Stimulated activated CD4-positive, alpha-beta T cell treated with anti-CD3 and anti-CD28 coated beads, TNF-alpha, amount 100 ng/mL, for 48 hours (primary cell): ENCODE results near the gene VPS13A.
"Not testable (repeated sequence)": the region's sequence is repeated elsewhere in the genome, so short reads cannot be mapped to it uniquely, and the experiment has no call there.

Experiments used
- DNase-seq, 3 donors: peaks; one replicate each; pipeline ENCODE4 v3.0.0-alpha.2; 2020; ENCODE audit warnings: low read depth in 3 of 3

Gene VPS13A

DNA sequence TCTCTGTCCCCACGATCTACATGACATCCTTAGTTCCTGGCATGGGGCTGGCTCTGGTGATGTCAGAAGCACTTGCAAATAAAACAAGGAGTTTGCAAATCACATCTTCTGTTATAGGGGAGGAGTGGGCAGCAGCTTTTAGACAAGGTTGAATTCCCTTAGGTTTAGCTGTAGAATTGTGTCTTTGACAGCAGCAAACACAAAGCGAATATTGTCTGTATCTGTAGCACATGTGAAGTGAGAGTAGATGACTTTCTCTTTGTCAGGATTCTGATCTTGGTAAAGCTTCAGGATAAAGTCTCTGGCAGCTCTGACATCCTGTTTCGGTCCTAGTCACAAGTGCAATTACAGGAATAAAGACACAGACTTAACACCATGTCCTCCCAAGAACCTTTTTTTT, 246.5 kb downstream of the VPS13A start:
- DNase-seq: no peak

DNA sequence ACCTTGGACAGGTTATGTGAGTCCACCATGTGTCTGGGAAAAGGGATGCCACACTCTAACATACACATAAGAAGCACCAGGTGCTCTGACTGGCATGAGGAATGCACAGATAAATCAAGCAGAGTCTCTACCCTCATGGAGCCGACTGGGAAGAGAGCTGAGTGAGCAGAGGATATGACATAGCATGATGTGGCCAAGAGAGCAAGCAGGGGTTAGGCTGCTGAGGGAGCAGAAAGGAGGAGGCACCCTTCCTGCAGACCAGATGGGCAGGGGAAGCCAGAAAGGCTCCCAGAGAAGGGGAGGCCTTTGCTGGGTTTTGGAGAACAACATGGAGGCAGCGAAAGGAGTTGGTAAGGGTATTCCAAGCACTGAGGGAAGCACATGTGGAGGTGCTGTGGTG, 247.7 kb downstream of the VPS13A start:
- DNase-seq: no peak

DNA sequence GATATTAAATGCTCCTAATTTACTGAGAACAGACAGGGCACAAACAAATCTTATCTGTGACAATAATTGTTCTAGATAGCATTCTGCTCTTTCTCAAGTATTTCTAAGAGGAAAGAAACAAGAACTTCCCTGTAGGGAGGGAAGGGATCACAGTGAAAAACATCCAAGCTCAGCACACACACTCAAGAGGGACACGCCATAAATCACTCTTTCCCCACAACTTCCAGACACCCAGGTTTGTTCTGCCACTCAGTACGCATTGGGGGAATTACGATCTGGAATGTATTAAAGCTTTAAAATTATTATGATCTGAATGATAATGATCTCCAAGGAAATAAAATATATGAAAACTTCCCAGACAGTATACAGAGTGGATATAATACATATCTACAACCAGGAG, 249.4 kb downstream of the VPS13A start:
- DNase-seq: no peak

DNA sequence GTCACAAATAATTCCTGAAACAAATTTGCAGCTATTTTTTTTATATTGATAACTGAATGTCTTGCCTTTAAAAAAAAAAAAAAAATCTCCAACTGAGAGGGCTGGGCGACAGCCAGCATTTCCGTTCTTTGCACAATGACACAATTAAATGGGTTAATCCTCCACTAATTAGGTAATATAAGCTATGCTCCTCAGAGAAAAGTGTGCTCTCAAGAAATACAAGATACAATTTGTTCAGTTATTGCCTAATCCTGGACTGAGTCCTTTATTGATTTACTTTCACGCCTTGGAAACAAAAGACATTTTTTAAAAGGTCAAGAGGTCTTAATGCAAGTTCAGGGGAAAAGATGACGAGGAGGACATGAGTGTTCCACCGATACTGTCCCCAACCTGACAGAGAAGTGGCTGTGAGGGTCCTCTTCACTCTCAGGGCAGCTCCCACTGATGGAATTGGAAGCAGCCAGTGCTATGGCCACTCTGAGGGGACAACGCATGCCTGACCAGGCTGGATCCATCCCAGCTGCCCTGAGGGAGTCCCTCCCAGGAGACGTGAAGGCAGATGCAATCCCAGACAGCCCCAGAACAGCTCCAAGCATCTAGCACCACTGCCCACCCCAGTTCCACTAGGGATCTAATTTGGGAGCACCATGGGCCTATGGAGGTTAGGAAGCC, 250.1 kb downstream of the VPS13A start:
- no peak for DNase-seq

DNA sequence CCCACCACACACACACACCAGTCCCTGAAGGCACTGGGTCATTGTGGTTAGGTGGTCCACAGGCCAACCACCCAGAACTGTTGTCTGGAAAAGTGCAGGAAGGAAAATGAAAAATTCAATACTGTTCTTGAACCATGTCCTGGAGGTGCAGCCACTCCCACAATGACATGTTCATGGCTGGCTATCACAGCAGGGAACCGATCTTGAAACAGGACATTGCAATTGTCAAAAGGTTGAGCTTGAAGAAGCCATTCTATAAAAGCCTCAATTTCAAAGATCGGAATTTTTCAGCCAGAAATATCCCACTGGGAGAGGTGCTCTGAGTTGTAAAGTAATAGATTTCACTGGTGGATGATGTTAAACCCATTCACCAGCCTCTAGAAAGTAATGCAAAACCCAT, 252.6 kb downstream of the VPS13A start:
- DNase-seq: no peak

DNA sequence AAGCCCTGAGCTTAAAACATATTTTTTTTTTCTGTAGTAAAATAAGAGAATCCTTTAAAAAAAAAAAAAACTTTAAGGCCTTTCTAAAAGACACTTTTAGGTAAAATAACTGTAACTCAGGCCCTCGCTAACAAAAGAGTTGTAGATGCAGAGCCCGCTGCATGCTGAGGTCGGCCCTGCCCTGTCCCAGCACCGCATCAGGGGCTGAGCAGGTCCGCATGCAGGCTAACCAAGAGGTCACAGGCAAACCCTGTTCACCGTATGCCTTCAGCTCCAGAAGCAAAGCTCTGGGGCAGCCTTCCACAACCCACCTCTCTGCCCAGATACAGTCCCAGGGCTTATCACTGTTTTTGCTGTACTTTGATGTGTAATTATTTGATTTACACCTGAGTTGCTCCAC, 254.7 kb downstream of the VPS13A start:
- DNase-seq: no peak

DNA sequence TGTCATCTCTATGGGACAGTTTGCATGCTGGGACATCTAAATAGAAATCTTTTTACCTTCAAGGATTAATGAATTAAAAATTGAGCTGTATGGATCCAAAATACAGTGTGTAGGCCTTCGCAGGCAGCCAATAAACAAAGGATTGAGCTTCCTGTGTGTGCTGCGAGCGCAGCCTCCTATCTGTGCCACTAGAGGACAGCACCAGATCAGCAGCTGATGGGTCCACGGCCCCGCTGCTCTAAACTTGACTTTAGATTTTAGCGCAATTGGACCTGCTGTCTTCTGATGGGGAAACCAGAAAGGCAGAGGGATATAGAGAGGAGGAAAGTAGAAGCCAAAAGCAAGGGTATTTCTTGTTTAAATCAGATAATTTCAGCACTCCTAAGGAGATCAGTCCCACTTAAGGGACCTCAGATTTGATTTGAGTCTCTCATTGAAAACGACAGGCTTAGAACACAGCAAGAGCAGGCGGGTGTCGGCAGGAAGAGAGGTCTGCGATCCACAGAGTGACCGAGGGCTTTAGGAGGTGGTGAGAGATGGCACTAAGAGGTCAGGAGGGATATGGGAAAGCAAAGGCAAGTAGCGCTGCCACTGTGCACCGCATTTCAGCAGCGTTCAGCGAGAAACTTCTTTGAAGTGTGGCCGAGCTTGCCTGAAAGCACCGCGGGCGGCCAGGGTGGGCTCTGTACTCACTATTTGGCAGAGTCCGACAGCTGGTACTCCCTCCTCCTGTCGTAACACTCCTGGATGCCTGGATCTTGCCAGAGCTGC, 256.5 kb downstream of the VPS13A start:
- DNase-seq: peak in 2 of 3 donors; percentile 11 to 34

DNA sequence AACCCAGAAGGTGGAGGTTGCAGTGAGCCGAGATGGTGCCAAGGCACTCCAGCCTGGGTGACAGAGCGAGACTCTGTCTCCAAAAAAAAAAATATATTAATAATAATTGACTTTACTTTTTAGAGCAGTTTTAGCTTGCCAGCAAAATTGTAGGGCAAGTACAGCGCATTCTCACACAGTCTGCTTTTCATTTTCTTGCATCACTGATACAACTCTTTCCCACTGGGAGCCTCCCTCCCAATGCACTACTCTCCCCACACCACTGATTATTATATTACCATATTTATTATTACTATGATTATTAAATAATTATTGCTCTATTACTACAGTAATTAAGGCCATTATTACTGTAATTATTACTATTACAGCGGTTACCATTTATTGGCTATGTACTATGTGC, 257.9 kb downstream of the VPS13A start:
- DNase-seq: no peak

DNA sequence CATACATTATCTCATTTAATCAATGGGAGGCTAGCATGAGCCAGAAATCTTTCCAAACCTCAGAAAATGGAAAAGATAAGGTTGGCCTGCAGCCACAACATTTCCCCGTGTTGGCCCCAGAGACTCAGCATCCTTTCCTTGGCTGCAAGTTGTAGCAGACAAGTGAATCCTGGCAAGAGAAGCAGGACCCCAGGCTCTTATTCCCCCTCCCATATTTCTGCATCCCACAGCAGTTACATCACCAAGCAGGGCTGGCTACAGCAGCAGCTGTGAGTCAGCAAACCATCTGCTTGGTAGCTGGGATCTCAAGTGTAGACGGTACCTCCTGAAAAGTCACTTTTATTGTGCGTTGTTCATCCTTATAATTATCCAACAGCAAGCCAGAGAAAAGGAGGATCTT, 258.4 kb downstream of the VPS13A start:
- no peak for DNase-seq

DNA sequence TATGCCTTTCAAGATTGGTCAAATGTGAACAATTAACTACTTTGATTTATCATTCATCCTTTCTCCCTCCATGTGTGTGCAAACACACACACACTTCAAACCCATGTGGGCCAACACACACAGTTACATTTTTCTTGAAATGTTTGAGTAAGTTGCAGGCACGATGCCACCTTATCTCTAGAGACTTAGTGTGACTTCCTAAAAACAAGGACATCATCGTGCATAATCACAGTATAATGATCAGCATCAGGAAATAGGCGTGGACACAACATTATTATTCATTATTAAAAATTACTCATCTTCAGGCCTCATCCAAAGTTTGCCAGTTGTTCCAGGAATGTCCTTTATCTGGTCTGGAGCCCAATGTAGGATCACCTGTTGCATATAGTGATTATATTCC, 261.3 kb downstream of the VPS13A start:
- no peak for DNase-seq

DNA sequence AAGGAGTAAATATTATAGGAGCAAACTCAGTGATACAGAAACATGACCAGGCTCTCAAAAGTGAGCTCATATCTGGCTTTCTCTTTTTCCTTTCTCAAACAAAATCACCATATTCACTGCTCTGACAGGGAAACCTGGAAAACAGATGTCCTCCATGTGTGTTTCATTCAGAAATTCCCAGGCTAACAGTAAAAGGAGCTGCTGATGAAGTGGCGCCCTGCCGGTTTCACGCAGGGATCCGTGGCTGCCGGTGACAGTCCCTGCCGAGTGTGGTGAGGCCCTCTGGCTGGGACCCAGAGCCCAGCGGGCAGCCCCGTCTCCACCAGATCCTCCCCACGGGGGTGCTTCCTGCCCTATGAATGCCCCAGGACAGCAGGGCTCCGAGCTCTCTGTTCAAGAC, 262.7 kb downstream of the VPS13A start:
- no peak for DNase-seq

DNA sequence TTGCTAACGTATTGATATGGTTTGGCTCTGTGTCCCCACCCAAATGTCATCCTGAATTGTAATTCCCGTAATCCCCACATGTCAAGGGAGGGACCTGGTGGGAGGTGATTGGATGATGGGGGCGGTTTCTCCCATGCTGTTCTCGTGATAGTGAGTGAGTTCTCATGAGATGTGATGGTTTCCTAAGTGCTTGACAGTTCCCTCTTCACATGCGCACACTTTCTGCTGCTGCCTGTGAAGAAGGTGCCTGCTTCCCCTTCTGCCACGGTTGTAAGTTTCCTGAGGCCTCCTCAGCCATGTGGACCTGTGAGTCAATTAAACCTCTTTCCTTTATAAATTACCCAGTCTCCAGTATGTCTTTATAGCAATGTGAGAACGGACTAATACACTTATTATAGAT, 263.8 kb downstream of the VPS13A start:
- not testable (repeated sequence) for DNase-seq

DNA sequence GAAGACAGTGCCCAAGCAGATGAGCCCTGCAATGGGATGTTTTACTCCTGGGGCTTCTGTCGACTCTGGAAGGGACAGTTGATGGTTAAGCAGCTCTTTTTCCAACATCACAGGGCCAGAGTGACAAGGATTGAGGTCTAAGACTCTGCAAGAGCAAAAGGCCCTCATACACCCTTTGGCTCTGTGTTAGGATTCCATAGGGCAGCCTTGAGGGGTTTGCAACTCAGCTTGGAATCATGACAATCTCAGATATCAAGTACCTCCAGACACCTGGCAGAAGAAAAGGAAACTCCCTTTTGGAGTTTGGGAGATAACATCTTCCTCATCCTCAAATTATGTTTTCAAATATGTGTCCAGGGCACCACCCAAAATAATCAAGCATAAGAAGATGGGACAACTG, 265.1 kb downstream of the VPS13A start:
- no peak for DNase-seq

DNA sequence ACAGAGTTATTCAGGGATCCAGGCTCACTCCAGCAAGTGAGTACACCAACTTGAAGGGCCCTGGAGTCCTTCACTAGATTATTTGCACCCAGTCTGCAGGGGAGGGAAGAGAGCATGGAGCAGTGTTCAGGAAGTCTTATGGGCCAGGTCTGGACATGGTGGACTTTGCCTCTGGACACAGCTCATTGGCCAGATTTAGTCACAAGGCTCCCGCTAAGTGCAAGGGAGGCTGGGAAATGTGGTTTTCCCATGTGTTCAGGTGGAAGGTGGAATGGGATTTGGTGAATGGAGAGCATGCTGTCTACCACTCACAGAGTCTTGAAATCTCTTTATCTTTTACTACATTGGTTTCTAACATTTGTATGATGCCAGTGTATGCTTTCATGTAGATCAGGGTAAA, 270.3 kb downstream of the VPS13A start:
- no peak for DNase-seq

DNA sequence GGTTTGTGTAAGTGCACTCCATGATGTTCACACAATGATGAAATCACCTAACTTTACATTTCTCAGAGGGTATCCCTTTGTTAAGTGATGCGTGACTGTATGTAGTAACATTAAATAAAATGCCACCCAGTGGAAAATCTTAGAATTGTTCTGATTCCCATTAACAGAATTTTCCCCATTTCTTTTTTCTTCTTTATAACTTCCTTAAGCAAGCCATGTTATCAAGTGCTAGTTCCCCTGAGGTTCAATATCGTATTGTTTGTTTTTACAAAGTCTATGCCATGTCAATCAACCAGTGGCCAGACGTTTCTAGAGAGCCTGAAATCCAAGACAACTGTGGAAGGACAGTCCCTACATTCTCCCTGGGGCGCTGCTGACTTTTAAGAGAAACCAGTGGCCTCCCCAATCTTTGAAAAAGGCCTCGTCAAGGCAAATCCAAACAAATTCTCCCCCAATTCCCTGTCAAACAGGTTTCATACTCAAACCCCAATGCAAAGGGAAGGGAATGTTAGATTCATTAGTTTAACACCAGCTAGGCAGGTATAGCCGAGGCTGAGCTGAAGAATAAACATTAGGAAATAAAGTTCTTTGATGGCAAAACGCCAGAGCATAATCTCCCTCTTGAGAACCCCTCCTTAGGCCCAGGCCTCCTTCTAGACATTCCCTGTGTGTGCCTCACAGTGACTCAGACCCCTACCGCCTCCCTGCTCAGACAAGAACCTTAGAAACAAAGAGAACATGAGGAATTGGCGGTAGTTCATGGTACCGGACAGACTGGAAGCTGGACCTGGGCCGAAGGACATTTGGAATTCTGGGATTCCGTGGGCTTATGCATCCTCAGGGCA, 272.1 kb downstream of the VPS13A start:
- no peak for DNase-seq

DNA sequence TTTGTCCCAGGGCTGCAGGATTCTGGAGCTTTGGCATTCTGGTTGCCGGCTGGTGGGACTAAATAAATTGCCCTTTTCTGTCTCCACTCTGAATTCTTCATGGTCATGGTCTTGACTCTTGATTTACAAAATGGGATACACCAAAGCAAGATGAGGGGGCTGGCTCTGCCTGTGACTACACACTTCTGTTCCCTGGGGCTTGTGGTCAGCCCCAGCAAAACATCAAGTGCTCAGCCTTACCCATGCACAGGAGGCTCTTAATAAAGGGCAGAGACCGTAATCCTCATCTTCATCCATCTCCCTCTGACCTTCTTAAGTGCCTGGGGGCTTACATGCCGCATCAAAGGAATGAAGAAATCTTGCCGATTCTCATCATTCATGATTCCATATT, 272.7 kb downstream of the VPS13A start:
- DNase-seq: no peak

DNA sequence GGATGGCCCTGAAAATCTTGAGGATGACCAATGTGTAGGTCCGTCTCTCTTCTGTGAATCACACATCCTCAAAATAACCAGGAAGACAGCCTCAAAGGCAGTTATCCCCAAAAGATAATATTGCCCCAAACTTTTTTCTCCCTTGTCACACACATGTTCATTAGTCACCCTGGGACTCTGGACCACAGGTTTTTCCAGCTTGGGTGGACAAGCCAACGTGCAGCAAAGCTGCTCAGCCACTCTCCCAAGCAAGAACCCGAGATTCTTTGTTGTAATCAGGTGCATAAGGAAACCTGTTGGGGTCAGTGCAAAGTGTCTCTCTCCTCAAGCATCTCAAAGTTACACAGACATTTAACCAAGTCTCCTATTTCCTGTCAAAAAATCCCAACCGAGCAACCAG, 274.2 kb downstream of the VPS13A start:
- no peak for DNase-seq

DNA sequence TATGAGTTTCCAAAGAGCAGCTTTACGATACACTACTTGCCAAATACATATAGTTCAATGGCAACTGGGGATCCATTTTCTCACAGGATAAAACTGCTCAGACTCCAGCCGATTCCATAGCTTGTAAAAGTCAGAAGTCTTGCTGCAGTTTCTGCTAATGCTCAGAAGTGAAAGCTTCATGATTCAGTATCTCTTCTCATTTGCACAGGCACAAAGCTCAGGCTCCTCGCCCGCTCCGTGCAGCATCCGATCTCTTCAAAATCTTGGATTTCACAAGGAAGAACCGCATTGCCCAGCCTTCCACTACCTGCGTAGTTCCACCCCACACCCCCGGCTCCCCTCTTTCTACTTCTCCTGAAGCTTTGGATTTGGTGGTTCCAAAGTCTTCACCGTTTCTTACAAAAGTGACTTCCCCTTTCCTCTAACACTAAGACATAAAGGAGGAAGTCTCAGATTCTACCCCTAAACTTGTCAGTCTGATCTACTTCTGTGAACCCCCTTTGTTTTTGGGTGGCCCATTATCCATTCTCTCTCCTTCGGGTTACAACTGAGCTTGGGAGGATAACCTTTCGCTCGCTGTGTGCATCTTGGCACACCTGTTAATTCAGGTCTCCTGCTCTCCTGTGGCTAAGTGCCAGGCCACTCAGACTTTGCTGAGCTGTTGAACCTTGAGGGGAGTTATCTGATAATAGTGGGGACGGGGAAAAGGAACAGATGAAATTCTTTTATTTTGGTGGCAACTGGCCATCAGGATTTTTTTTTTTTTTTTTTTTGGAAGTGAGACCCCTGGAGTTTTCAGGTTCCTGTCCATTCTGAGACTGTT, 276.7 kb downstream of the VPS13A start:
- DNase-seq: no peak

DNA sequence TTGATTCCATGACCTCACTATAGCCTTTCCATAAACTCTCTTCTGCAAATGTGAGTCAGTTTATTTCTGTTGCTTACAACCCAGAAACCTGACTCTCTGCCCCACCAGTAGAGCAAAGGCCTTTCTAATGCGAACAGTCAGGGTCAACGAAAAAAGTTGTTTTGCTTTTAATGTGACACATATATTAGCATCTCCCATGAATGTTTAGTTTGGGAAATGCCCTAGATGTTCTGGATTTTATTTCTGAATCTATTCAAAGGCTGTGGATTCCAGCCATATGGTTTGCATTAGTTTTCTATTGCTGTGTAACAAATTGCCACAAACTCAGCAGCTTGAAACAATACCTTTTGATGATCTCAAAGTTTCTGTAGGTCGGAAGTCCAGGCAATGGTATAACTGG, 277.3 kb downstream of the VPS13A start:
- DNase-seq: no peak

DNA sequence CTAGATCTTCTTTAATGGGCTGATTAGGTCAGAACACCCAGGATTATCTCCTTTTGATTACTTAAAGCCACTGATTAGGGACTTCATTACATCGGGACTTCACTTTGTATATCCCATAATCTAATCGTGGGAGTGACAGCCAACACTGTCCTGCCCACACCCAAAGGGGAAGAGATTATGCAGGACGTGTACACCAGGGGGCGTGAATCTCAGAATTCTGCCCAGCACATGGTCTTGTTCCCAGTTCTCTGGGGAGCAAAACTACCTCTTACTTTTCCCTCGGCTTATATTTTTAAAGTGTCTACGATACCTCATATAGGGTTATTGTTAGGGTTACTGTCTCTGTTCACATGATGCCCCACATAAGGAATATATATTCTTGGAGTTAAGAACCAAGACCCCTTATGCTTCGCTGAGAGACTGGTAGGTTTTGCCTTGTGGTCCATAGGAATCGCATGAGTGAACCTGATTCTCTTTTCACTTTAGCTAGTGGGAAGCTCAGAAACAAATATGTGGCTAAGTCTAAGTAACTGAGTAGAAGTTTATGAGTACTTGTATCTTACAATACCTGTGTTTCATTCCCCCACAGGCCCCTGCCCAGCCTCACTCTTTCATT, 278.1 kb downstream of the VPS13A start:
- peak in 1 of 3 donors; percentile 31 for DNase-seq

DNA sequence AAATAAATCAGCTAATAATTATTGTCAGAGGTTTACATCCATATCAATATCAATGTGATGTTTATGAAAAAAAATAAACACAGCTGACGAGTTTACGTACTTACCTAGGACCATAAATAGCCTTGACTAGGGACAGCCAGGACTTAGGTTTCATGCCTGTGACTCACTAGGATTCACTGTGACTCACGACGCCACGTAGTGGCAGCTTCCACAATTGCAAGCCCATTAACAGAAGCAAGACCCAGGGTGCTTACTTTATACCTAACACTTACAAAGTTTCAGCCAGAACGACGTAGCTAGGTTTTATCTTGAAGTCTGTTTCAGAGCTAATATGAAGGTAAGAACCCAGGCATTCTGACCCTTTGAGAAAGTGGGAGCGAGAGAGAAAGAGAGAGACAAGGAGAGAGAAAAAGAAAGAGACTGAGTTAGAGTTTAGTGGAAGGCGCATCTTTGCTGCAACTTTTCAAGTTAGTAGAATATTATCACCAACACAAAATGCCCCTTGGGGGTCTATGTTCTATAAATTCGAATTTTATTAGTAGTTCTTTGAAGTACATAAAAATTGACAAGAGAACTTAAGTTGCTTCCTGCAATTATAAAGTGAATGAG, 279.6 kb downstream of the VPS13A start:
- DNase-seq: peak; percentile 68 to 72 (median 68)
